ENCODE measurements around the gene MDH1.
"Not testable (repeated sequence)": the region's sequence is repeated elsewhere in the genome, so short reads cannot be mapped to it uniquely, and the experiment has no call there.

The MDH1 gene

GRCh38 chr2:63588385-63589147 is at the start of gene MDH1, which contains the start of gene WDPCP:
MDH1 (plus strand) TSS chr2:63588963; CDS start chr2:63589044, 81 bp downstream.
WDPCP (minus strand) TSS chr2:63588477; CDS start chr2:63588271, 206 bp downstream.
- DNase-seq = peak; percentile 90 to 99

DNA sequence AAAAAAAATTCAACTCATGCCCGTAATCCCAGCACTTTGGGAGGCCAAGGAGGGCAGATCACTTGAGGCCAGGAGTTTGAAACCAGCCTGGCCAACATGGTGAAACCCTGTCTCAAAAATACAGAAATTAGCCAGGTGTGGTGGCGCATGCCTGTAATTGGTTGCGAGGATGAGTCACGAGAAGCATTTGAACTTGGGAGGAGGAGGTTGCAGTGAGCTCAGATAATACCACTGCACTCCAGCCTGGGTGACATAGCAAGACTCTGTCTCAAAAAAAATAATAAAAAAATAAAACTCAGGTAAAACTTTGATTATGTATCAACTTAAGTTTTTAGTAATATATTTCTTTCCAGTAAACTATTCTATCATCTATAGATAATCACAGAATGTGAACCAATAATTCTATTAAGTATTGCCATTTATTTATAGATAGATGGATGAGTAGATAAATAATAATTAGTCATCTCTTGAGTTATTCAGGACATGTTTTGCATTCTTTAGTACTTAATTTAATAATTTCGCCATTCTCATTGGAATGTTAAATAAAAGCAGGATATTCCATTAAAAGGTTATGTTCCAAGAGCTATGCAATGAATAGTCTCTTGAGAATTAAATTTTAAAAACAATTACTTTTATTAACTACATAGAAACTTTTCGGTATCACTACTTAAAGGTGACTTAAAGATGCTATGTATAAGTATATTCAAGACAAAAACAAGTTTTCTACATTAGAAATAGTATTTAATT is 49.2 kb upstream of the MDH1 start:
- DNase-seq = no peak

- no peak for DNase-seq
These were observed 44.6 kb upstream of the MDH1 start for GRCh38 chr2:63544017-63544627.

- no peak for DNase-seq
These were observed 43.7 kb upstream of the MDH1 start for GRCh38 chr2:63545023-63545422.

DNA sequence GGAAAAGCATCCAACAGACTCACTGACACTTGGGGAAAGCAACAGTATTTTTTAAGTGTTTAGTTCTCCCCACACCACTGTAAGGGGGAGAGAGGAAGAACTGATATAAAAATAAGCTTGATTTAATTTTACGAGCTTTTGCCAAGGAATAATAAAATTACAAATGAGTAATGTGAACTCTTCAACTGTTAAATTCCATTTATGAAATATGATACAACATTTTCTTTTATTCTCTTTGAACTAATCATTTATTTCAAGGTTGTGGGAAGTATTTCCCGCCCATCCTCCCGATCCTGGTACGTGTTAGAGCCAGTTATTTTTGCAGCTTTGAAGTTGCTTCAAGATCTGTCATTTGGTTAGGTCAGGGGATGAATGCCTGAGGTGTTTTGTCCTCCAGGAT is 35.7 kb upstream of the MDH1 start:
- no peak for DNase-seq

DNA sequence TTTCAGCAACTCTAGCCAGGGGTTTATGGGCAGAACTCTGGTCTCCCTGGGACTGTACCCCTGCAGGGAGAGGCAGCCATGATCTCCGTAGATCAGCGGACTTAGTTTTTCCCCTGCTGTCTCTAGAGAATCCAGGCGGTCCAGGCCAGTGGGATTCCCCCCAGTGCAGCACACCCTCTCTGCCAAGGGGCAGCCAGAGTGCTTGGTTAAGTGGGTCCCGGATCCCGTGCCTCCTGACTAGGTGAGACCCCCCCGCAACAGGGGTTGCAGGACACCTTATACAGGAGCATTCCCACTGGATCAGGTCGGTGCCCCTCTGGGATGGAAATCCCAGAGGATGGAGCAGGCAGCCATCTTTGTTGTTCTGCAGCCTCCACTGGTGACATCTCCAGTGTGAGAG is 33.5 kb upstream of the MDH1 start:
- DNase-seq = no peak

- DNase-seq = no peak
These were observed 32.8 kb upstream of the MDH1 start for GRCh38 chr2:63555931-63556330.

GRCh38 chr2:63557819-63558218 is 30.9 kb upstream of the MDH1 start:
- DNase-seq = not testable (repeated sequence)

- not testable (repeated sequence) for DNase-seq
These were observed 29.8 kb upstream of the MDH1 start for GRCh38 chr2:63558922-63559321.

DNA sequence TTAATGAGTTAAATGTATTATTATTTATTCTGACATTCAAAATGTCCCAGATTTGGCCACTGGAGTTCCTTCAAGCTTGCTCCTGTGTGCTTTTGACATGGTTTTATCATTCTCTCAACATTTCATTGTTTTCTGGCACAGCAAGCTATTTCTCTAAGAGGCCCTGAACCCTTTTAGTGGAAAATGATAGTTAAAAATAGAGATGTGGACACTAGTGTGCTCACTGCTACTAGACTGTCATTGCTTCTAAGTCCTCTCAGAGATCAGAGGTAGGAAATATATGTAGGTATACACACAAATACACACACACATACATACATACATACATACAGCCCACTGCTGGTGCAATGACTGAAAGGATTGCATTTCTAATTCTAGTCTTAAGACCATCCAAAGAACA is 26.0 kb upstream of the MDH1 start:
- no peak for DNase-seq

DNA sequence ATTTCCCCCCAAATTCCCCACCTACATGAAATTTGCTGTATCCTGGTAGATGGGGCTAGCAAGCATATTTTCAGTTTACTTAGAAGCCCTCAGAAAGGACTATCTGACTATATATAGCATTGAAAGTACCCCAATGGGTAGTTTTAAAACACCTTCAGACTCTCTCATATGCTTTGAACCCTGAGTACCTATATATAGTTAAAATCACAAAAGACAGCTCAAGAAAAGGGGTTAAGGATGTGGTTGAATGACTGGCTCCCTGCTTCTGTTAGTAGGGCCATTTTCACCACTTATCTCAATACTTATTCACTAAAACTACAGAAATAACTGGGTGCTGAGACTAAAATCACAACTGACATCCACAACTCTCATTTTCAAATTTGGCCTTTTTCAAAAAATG is 19.0 kb upstream of the MDH1 start:
- DNase-seq = no peak

DNA sequence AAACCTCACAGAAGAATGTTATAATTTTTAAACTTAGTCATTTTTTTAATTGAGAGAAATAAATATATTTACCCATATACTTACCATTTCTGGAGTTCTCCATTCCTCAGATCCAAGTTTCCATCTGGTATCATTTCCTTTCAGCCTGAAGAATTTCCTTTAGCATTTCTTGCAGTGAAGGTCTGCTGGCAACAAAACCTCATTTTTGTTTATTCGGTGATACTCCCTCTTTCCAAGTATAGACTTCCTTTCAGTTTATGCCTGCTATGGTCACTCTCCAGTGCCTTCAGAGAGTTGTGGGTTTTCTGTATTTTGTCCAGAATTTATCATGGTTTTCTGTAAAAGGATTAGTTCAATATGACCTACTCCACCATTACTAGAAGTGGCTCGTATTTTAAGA is 17.5 kb upstream of the MDH1 start:
- DNase-seq = no peak

- no peak for DNase-seq
These were observed 16.8 kb upstream of the MDH1 start for GRCh38 chr2:63572001-63572400.

- DNase-seq = not testable (repeated sequence)
These were observed 15.7 kb upstream of the MDH1 start for GRCh38 chr2:63573026-63573425.

DNA sequence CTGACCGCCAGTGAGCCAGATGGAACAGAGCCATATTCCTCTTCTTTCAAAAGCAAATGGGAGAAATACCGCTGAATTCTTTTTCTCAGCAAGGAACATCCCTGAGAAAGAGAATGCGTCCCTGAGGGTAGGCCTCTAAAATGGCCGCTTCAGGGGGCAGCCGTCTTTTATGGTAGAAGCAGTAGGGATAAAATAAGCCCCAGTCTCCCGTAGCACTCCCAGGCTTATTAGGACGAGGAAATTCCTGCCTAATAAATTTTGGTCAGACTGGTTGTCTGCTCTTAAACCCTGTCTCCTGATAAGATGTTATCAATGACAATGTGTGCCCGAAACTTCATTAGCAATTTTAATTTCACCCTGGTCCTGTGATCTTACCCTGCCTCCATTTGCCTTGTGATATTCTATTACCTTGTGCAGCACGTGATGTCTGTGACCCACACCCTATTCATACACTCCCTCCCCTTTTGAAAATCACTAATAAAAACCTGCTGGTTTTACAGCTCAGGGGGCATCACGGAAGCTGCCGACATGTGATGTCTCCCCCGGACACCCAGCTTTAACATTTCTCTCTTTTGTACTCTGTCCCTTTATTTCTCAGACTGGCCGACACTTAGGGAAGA is 14.9 kb upstream of the MDH1 start:
- not testable (repeated sequence) for DNase-seq

- no peak for DNase-seq
These were observed 12.2 kb upstream of the MDH1 start for GRCh38 chr2:63576546-63576945.

DNA sequence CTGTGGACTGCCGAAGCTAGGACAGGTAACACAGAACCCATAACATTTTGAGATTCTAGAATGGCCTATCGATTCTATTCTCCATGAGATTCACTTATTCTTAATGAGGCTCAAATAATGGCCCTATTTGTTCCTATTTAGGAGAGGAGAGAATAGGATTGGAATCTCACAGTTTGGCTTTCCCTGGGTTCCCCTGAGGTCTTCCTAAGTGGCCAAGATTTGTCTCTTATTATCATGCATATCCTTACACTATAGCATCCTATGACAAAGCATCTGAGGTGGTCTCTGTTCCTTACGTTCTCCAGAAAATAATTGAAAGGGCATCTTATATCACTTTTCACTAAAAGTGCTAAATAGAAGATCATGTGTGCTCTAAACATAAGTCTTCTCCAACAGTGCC is 10.0 kb upstream of the MDH1 start:
- DNase-seq = no peak

DNA sequence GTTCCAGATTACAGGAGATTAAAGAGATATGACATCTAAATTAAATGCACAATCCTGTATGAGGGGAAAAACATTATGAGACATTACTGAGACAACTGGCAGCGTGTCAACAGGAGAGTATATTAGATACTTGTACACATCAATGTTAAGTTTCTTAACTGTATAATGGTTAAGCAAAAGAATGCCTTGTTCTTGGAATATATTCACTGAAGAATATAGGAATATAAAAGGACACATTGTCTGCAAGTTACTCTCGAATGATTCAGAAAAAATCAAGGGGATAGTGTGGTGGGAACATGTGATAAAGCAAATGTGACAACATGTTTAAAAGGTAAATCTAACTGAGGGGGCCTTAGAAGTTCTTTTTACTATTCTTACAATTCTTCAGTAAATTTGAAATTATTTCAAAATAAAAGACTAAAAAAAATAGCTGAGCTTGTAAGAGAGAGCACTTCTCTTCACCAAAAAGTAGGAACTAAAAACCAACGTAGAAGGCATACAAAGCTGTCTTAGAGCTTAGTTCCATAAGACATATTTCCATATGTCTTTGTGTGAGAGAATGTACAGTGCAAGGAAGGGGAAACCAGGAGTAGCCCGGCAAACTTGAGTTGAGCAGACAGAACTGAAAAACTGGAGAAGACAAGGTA is 8.0 kb upstream of the MDH1 start:
- no peak for DNase-seq

DNA sequence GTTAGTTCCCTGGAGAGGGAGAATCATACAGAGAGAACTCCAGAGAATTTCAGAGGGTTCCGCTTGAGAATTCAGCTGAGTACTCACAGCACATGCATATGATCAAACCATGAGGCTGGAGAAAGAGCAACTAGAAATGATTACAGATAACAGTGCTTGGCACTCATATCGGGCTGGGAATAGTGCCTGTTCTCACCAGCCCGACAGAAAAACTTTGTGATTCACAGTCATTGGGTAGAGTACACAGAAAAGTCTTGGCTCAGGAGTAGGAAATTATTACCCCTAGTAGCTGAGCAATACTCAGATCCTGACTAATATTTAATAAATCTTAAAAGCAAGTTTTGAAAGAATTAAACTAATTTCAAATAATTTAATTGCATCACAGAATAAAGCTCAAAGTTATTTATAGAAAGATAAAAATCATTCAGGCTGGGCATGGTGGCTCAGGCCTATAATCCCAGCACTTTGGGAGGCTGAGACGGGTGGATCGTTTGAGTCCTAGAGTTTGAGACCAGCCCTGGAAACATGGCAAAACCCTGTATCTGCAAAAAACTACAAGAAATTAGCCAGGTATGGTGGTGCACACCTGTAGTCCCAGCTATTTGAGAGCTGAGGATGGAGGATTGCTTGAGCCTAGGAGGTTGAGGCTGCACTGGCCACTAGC is 7.3 kb upstream of the MDH1 start:
- no peak for DNase-seq

- no peak for DNase-seq
These were observed 5.9 kb upstream of the MDH1 start for GRCh38 chr2:63582873-63583272.

- no peak for DNase-seq
These were observed 864 bp upstream of the MDH1 start for GRCh38 chr2:63587814-63588384.

Measured in cerebellar nuclear complex (tissue), 1 donor.